ENCODE measurements around the gene UPK2.
A peak's percentile ranks its signal among the peaks of the same experiment; 100 is the strongest.

The UPK2 gene

DNA sequence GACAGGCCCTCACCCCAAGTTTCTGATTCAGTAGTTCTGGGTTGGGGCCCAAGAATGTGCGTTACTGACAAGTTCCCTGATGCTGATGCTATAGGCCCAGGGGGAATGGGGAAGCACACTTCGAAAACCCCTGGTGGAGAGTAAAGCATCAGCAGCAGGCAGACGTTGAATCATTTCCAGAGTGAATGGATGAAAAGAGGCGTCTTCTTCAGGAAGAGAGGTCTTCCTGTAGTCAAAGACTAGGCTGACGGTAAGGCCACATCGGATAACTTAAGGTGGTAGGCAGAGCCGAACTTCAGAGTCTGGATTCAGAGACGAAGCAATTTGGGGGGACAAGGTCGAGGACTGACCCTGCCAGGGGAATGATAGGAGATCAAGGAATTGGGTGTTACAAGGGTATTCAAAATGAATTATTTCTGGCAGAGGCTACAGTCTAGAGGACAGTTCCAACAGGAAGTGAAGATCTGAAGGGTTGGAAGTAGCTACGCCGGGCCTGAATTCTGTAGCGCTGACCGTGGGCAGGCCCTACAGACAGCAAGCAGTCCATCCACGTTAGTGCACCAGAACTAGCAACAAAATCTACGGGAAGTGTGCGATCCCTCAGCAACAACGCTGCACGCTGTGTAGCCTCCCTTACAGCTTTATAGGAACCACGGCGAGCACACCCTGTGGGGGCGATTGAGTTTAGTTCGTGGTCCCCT lies 41.0 kb downstream of the UPK2 start:
- no peak for DNase-seq

DNA sequence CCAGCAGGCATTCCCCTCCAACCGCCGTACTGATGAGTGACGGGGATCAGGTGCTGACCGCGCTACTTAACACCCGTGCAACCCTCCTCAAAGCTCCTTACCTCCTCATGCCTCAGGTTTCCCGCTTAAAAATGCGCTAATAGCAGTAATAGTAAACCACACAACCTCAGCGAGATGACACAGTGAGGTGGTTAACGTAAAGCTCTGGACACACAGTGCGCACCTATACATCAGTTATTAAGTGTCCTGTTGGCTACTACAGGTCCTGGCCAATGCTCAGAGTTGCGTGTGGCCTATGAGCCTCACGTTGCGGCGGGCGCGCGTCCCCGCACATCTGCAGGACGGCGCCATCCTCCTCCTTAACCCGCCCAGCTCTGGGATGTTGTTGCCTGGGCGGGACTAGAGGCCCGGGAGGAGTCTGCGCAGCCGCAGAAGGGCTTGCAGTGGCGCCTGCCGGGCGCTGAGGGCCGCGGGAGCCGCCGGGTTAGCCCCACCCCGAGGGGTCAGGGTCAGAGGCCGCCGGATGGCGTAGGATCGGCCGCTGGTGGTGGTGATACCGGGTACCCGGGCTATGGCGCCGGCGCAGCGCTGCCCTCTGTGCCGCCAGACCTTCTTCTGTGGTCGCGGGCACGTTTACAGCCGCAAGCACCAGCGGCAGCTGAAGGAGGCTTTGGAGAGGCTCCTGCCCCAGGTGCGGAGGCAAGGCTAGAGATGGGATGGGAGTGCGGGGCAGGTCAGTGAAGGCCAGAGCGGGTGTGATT lies 41.7 kb downstream of the UPK2 start, which contains the start of gene CENATAC:
Gene CENATAC, plus strand, starts transcription at position 512 of the 761 bp plus-strand sequence. Its CDS starts 60 bp downstream, at position 572.
- DNase-seq: peak; percentile 19

DNA sequence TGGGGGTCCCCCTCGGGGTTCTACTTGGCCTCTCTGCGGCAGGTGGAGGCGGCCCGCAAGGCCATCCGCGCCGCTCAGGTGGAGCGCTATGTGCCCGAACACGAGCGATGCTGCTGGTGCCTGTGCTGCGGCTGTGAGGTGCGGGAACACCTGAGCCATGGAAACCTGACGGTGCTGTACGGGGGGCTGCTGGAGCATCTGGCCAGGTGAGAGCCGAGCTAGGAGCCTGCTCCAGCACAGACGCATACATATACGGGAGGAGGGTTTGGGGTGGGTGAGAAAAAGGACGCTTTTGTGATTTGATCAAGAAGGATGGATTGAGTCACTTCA lies 42.3 kb downstream of the UPK2 start:
- no peak for DNase-seq

DNA sequence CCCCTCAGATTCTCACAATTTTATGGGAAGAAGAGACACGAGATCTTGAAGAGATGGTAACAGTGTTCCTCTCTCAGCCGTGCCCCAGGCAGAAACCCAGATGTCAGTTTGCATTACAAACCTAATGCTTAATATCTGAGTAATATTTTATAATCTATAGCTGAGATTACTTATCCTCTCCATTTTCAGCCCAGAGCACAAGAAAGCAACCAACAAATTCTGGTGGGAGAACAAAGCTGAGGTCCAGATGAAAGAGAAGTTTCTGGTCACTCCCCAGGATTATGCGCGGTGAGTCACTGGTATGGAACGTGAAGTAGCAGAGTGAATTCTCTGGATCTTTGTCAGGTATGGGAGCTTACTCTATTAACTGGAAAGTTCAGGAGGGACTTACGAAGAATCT lies 42.7 kb downstream of the UPK2 start:
- no peak for DNase-seq

DNA sequence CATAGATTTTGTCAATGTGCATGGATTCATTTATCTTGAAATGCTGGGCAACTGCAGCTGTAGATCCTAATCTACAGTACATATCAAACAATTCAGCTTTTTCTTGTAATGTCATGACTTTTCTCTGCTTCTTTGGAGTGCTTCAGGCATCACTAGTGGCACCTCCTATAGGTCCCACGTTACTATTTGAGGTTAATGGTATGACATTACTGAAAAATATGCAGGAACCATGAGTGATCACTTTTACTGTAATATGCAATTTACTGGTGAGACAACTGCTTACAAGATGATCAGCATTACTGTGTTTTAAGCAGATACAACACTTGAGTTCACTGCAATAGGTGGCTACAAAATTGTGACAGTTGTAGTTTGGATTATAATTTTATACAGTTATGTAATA lies 44.8 kb downstream of the UPK2 start:
- no peak for DNase-seq

DNA sequence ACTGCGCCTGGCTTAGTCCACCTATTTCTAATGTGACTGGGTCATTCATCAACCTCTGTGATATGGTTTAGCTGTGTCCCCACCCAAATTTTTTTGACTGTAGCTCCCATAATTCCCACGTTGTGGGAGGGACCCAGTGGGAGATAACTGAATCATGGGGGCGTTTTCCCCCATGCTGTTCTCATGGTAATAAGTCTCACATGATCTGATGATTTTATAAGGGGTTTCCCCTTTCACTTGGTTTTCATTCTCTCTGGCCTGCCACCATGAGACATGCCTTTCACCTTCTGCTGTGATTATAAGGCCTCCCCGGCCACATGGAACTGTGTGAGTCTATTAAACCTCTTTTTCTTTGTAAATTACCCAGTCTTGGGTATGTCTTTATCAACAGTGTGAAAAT lies 50.6 kb downstream of the UPK2 start:
- no peak for DNase-seq

Measured in NCI-H1694 (cell line).